ENCODE measurements around the gene PRUNE2. TPM values are rescaled to one million over a fixed set of nuclear protein-coding genes. Genes with fewer than 3 reads are reported as not detected.

The PRUNE2 gene
- total RNA-seq, 1 experiment from 2014 or later = 0.59 TPM

GRCh38 chr9:76808636-76809035 is 97.3 kb downstream of the PRUNE2 start:
- no TSS peak for BruUV-seq (replicated peaks)

More at GRCh38 chr9:76808636-76809035, 97.3 kb downstream of the PRUNE2 start:
- Histone ChIP-seq H3K79me2 (ENCODE audit: insufficient read depth, low read length) (no peaks in the 10 kb centered on the region), H3K27ac (ENCODE audit: low read depth, low read length) (no peak overlapping the region), H3K9ac (ENCODE audit: low read length) (no peak overlapping the region), H3K27me3 (ENCODE audit: insufficient read depth, low read length) (0 out of 2 replicates have a peak, but pooled peaks cover 11% of the 10 kb centered on the region), H4K20me1 (ENCODE audit: insufficient read depth) (no peaks in the 10 kb centered on the region), H3K36me3 (ENCODE audit: control insufficient read depth in 1 of 2, insufficient read depth in 2 of 2, low read length in 2 of 2) (no peaks in the 10 kb centered on the region), H3K4me1 (ENCODE audit: control insufficient read depth in 1 of 2, insufficient read depth in 2 of 2, low read length in 2 of 2) (no peaks in the 10 kb centered on the region), H3K9me3 (ENCODE audit: control insufficient read depth in 1 of 2, insufficient read depth in 1 of 2, low read depth in 1 of 2, low read length in 2 of 2) (no peaks in the 10 kb centered on the region), H3K4me3 (replicated peaks in 1 of 2; ENCODE audit: low read depth in 1 of 2, low read length in 2 of 2) (no peak overlapping the region), H3K4me2 (ENCODE audit: low read length) (no peak overlapping the region), H2AFZ (ENCODE audit: low read depth, low read length, poor library complexity, severe bottlenecking) (no peak overlapping the region), H3K9me2 (ENCODE audit: insufficient read depth) (no peaks in the 10 kb centered on the region)
- TF ChIP-seq RAD21 (IDR thresholded peaks at IDR 0.05; ENCODE audit: low read depth) (no peak), SIN3A (IDR thresholded peaks at IDR 0.05; ENCODE audit: low read depth) (no peak), REST (IDR thresholded peaks at IDR 0.05; ENCODE audit: low read depth) (no peak), YY1 (IDR thresholded peaks at IDR 0.05; ENCODE audit: extremely low read depth, insufficient replicate concordance, low read depth, low read length) (no peak)
- ATAC-seq = no peak
- DNase-seq (ENCODE audit: low read depth, low spot score) = no peak
- ChIA-PET RAD21 (ENCODE audit: low non-redundant PET in 1 of 2, low total read pairs in 2 of 2, uncharacterized antibody in 2 of 2, unreplicated experiment in 2 of 2) (interaction anchor here (0.5 to 2.1 kb wide), 2 partner anchors 188 to 361 kb away, joined by 7 to 11 read pairs; no protein-coding TSS in a partner anchor), CTCF (interaction anchor here (1.2 to 5.7 kb wide), 4 partner anchors 8 to 342 kb away, joined by 3 to 89 read pairs (median 36); no protein-coding TSS in a partner anchor), POLR2A (interaction anchor here (0.8 kb wide), 1 partner anchor 188 kb away, joined by 3 read pairs; no protein-coding TSS in a partner anchor)
- intact Hi-C loops (cut with micrococcal nuclease) = no loop called here

All from HCT116 (cell line).